Occipital lobe (tissue), 3 donors: ENCODE measurements around the gene POTEB3. TPM values are rescaled to one million over a fixed set of nuclear protein-coding genes. Genes with fewer than 3 reads are reported as not detected.
"Not testable (repeated sequence)": the region's sequence is repeated elsewhere in the genome, so short reads cannot be mapped to it uniquely, and the experiment has no call there.

Experiments
- DNase-seq: peaks from one replicate; lab custom pipeline; 2025; lab: John Stamatoyannopoulos, UW
- small RNA-seq: library from RNA; depleted of rRNA; stranded (forward); fragments of <200 nt; gene quantifications from one replicate; pipeline ENCODE3, GENCODE V24; 2014
- total RNA-seq: library from RNA; depleted of rRNA; stranded (reverse); fragments of >200 nt; gene quantifications from one replicate; pipeline ENCODE4 v1.2.3, GENCODE V29; 2014

Gene POTEB3
- not detected for total RNA-seq

GRCh38 chr15:21440399-21440798 lies at the start of gene POTEB3:
Gene POTEB3, minus strand, starts transcription at chr15:21440499. Its CDS starts 488 bp downstream, at chr15:21440011.
- DNase-seq = not testable (repeated sequence)

GRCh38 chr15:21453683-21454082 lies 13.4 kb upstream of the POTEB3 start:
- not testable (repeated sequence) for DNase-seq

DNA sequence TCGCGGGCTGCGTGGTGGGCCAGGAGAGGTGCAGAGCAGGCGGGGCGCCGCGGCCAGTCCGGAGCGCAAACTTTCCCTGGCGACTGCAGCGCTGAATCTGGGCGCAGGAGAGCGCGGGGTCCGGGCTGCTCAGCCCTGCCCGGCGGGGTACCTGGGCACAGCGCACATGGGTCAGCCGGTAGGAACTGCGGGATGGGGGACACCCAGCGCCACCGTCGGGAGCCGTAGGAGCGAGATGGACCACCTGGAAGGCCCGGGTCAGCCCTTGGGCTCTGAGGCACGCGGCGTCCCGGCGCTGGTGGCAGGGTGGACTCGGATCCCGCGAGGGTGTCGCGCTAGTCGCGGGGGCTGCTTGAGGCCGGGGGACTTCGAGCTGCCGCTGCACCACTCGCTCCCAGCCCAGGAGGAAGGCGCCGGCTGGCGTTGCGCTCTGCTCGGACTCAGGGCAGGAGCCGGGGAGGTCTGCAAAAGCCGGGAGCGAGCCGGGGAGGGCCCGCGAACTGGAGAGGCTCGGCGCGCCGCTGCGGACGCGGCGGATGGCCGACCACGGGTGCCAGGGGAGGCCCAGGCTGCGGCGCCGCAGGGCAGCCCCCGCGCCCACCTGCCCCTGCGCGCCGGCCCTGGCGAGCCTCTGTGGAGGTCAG lies 11.7 kb upstream of the POTEB3 start:
- not testable (repeated sequence) for DNase-seq

- not testable (repeated sequence) for DNase-seq
Measured at GRCh38 chr15:21451487-21451886, 11.2 kb upstream of the POTEB3 start.

DNA sequence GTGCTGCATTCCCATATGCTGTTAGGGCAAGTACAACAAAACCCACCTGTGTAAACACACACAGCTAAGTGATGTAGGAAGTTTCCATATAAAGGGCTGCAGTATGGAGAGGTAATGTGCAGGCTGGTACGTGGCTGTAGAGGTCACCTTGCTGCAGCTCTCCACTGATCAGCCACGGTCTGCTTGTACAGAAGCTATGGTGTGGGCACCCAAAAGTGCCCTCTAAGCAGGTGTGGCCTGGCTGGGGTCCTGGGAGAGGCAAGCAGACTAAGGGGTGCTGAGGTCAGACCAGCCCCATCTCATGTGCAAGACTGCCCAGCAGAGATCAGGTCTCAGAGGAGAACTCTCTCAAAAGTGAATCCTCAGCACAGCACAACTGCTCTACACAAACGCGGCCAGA lies 32.9 kb downstream of the POTEB3 start:
- not testable (repeated sequence) for DNase-seq

- DNase-seq = not testable (repeated sequence)
Measured at GRCh38 chr15:21401531-21401930, 38.8 kb downstream of the POTEB3 start.

DNA sequence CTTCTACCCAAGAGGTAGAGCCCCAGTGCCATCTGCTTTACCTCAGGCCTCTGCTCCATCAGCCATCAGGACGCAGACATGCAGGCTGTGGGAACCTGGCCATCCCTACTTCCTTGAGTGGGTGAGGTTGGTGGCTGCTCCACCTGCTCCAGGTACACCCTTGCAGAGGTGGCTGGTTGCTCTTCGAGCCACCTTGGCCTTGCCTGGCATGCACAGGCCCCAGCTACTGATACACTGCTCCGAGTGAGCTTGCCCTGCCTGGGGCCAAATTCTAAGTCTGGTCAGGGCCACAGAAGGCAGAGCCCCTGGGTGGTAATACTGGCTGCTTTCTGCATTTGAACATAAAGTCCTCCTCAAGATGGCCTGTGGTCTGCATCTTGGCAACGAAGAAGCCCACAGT lies 41.2 kb downstream of the POTEB3 start:
- not testable (repeated sequence) for DNase-seq

DNA sequence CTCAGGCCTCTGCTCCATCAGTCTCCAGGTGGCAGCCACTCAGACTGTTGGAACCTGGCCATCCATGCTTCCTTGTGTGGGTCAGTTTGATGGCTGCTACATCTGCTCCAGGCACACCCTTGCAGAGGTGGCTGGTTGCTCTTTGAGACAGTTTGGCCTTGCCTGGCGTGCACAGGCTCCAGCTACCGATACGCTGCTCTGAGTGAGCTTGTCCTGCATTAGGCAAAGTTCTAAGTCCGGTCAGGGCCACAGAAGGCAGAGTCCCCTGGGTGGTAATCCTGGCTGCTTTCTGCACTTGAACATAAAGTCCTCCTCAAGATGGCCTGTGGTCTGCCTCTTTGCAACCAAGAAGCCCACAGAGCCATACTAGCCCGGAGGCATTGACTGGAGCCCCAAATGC lies 41.8 kb downstream of the POTEB3 start:
- DNase-seq = not testable (repeated sequence)

DNA sequence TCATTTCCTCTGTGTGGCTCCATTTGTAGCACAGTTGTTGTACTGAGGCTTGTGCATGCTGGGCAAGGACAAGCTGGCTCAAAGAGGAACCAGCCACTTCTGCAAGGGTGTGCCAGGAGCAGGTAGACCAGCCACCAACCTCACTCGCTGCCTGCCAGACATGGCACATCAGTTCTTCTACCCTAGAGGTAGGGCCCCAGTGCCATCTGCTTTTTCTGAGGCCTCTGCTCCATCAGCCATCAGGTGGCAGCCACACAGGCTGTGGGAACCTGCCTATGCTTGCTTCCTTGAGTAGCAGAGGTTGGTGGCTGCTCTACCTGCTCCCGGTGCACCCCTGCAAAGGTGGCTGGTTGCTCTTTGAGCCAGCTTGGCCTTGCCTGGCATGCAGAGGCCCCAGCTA lies 42.6 kb downstream of the POTEB3 start:
- not testable (repeated sequence) for DNase-seq

DNA sequence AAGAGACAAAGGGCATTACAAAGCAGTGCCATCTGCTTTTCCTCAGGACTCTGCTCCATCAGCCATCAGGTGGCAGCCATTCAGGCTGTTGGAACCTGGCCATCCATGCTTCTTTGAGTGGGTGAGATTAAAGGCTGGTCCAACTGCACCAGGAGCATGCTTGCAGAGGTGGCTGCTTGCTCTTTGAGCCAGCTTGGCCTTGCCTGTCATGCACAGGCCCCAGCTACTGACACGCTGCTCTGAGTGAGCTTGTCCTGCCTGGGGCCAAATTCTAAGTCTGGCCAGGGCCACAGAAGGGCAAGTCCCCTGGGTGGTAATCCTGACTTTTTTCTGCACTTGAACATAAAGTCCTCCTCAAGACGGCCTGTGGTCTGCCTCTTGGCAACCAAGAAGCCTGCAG lies 43.1 kb downstream of the POTEB3 start:
- DNase-seq = not testable (repeated sequence)

DNA sequence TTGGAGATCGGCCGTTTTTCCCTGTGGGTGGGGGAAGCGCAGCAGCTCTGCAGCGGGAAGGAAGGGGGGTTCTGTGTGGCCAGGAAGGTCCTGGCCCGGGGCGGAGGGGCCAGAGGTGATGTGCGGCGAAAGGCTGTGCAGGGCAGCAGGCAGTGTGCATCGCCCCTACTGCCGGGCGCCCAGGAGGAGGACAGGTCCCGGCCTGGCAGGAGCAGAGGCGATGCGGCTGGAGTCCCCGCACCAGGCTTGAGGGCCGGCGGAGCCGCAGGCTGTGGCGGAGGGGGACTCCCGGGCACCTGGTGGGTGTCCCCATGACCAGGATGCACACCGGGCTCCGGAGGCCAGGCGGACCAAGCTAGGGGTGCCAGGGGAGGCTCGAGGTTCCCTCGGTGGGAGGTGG lies 54.3 kb downstream of the POTEB3 start:
- DNase-seq = not testable (repeated sequence)

DNA sequence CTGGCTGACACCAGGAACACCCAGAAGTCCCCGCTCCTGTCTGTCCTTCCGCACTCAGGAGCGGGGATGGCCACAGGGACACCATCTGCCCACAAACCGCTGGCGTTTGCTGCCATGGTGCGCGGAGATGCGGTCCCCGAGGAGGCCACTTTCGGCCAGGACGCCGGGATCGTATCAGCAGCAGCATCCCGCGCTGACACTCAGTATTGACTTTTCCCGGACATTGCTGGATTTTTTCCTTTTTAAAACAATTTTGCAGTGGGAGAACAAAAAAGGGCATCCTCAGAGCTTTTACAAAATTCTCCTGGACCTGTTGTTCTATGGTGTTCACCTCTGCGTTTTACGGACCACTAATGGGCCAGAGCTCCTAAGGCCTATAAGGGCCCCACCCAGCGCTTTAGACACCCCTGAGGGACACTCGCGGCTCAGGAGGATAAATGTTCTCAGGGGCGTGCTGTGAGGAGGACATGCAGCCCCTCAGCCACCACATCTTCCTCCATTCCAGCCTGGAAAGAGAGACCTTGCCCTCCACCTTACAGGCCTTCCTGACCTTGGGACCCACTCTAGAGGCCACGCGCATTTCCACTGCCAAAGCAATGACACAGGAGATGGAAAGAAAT lies 56.3 kb downstream of the POTEB3 start:
- not testable (repeated sequence) for DNase-seq

DNA sequence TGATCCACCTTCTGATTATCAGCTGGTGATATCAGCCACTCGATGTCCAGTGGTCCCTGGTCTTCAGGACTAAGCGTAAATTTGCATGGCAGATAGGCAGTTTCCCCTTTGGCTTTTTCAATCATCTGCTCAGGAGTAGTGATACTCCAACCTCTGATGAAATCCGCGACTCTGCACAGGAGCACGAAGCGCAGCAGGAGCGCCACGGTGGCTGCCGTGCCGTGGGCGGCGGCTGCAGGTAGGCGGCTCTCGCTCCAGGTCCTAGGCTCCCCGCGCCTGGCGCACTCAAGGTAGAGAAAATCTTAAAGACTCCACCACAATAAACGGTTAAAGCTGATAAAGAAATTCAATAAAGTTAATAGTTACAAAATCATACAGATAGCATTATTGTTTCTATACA lies 66.6 kb downstream of the POTEB3 start:
- DNase-seq = not testable (repeated sequence)

GRCh38 chr15:21369177-21369576 lies 71.1 kb downstream of the POTEB3 start:
- DNase-seq = not testable (repeated sequence)

- not testable (repeated sequence) for DNase-seq
Measured at GRCh38 chr15:21368625-21369024, 71.7 kb downstream of the POTEB3 start.

Small RNA genes lying within 50 kb of the gene (small RNA-seq; reads per million reads assigned to genes)
- gene GRAMD4P6 (not detected), gene MIR3118-3 (not detected), gene RF00026 (not detected)
